Measurements from ENCODE around the gene CITED2. TPM values are rescaled to one million over a fixed set of nuclear protein-coding genes. Genes with fewer than 3 reads are reported as not detected.

The CITED2 gene
- total RNA-seq, 1 experiment from 2014 or later = 63.4 TPM

- TF ChIP-seq ARID4B (CRISPR knock-in tag; IDR thresholded peaks at IDR 0.05; ENCODE audit: borderline replicate concordance) = peak; percentile 53; the same call in 1 of the 2 replicates
- no peak for TF ChIP-seq ZNF425 (CRISPR knock-in tag; conservative IDR thresholded peaks at IDR 0.05)
- no peak for TF ChIP-seq ZNF416 (CRISPR knock-in tag; IDR thresholded peaks at IDR 0.05)
Measured at GRCh38 chr6:139374357-139375225, at the start of gene CITED2 (continued).

- CTCF ChIA-PET = no interaction called here
- no peak for TF ChIP-seq ZNF416 (CRISPR knock-in tag; IDR thresholded peaks at IDR 0.05)
- POLR2A ChIA-PET = no interaction called here
- Mint-ChIP-seq H3K4me3 (no peak overlapping the region), H3K9me3 (no peaks in the 10 kb centered on the region), H3K4me1 (peaks cover 12% of the 10 kb centered on the region), H3K27me3 (ENCODE audit: low read depth) (no peaks in the 10 kb centered on the region), H3K36me3 (no peaks in the 10 kb centered on the region), H3K27ac (no peak overlapping the region)
- DNase-seq (ENCODE audit: low spot score) = no peak
- no peak for ATAC-seq
Measured at GRCh38 chr6:139423037-139423703, 48.7 kb upstream of the CITED2 start.

GRCh38 chr6:139422105-139423036, 47.9 kb upstream of the CITED2 start:
- Mint-ChIP-seq H3K27ac (no peak overlapping the region), H3K9me3 (no peaks in the 10 kb centered on the region), H3K36me3 (no peaks in the 10 kb centered on the region), H3K4me3 (no peak overlapping the region), H3K4me1 (peaks cover 12% of the 10 kb centered on the region), H3K27me3 (ENCODE audit: low read depth) (no peaks in the 10 kb centered on the region)
- ATAC-seq = no peak
- no peak for DNase-seq (ENCODE audit: low spot score)
- CTCF ChIA-PET = no interaction called here
- TF ChIP-seq NFATC4 (CRISPR knock-in tag; IDR thresholded peaks at IDR 0.05) (no peak), SP1 (CRISPR knock-in tag; conservative IDR thresholded peaks at IDR 0.05) (no peak), ESRRA (CRISPR knock-in tag; IDR thresholded peaks at IDR 0.05; ENCODE audit: borderline replicate concordance) (no peak)
- POLR2A ChIA-PET = no interaction called here

- H3K27ac Mint-ChIP-seq = no peak overlapping the region
- H3K4me3 Mint-ChIP-seq = no peak overlapping the region
- ChIA-PET POLR2A (no interaction called here), CTCF (no interaction called here)
- ATAC-seq (no peak), DNase-seq (ENCODE audit: low spot score) (no peak)
- no peaks in the 10 kb centered on the region for H3K36me3 Mint-ChIP-seq
- H3K4me1 Mint-ChIP-seq = no peaks in the 10 kb centered on the region; the same call in 1 of the 2 replicates
- H3K9me3 Mint-ChIP-seq = no peaks in the 10 kb centered on the region
- no peaks in the 10 kb centered on the region for H3K27me3 Mint-ChIP-seq (ENCODE audit: low read depth)
- TF ChIP-seq AR (CRISPR knock-in tag; IDR thresholded peaks at IDR 0.05) = no peak
- TF ChIP-seq PRDM15 (CRISPR knock-in tag; IDR thresholded peaks at IDR 0.05) = no peak
Measured at GRCh38 chr6:139418481-139419132, 44.2 kb upstream of the CITED2 start.

Measured in WTC11 (cell line).